HS-5 (cell line): ENCODE results near the gene ADRA2C.

ENCODE experiments used
- DNase-seq: peaks from one replicate; pipeline ENCODE4 v3.0.0-alpha.2; 2012; ENCODE audit warnings: low read depth

ADRA2C gene

DNA sequence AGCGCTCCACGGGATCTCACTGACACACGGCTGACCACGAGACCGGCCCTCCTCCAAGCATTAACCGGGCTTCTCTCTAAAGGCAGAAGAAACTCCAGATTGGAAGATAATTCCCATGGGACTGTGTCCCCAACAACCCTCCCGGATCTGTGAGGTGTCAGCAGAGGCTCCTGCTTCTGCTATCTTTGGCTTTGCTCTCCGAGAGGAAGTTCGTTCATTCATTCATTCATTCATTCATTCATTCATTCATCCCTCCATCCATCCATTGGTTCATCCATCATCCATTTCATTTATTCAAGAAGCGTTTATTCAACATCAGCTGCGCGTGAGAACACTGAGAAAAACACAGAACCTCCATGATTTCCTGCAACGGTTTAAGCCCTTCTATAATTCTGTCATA, 11.5 kb downstream of the ADRA2C start:
- DNase-seq: no peak

DNA sequence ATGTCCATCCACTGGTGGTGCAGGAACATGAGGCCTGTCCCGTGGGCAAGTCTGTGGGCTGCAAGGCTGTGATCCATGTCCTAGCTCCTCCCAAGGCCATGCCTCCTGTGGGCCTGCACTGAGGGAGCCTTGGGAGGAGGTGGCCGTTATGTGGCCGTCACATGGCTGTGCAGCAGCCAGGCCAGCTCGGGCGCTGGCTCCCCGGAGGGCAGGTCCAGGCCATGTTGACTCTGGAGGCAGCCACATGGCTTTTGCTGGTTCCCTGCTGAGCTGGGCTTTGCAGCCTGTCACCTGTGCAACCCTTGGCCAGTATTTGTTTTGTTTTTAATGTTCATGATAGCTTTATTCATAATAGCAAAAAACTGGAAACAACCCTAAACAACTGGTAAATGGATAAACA, 13.3 kb downstream of the ADRA2C start:
- no peak for DNase-seq

DNA sequence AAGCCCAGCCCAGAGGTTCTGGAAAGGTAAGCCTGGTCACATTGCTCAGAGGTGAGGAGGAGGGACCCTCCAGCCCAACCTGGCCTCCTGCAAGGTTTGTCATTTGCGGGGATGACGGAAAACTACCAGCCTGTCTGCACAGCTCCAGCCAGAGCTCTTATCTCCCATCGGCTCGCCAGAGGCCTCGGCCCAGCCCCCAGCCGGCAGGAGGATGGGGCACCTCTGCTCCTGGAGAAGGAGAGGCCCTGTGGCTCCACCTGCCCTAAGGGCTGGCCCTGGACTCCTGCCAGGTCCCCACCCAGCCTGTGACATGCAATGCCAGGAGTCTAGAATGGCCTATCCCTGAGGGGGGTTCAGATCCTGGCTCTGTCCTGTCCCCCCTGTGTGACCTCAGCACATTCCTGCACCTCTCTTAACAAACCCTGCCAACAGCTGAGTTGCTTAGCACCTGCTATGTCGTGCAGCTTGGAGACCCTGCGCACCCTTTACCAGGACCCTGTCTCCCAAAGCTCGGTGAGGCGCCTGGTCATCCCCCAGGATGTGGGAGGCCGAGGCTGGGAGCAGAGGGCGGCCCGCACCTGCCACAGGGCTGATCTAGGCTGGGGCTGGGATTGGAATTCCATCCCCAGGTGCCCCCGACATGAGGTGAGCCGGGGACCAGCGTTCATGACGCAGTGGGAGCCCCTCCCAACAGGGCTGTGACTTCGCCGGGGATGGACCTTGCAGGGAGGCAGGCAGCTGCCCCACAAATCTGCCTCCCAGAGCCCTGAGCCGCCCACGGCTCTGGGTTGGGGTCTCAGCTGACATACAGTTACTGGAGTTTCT, 14.4 kb downstream of the ADRA2C start:
- DNase-seq: no peak

DNA sequence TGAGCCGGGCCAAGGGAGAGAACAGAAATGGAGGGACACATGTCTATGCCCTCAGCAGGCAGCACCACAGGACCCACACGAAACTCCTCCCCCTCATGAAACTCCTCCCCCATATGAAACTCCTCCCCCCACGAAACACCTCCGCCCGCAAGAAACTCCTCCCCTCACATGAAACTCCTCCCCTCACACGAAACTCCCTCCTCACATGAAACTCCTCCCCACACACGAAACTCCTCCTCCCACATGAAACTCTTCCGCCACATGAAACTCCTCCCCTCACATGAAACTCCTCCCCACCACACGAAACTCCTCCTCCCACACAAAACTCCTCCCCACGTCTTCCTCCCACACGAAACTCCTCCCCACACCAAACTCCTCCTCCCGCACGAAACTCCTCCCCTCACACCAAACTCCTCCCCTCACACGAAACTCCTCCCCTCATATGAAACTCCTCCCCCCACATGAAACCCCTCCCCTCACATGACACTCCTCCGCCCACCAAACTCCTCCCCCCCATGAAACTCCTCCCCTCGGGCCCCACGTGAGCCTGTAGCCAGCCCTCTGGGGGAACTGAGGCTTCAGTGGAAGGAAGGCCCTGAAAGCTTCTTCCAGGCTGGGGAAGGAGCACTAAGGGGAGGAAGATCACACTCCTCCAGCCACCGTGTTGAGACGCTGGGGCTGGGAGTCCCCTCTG, 15.2 kb downstream of the ADRA2C start:
- no peak for DNase-seq

DNA sequence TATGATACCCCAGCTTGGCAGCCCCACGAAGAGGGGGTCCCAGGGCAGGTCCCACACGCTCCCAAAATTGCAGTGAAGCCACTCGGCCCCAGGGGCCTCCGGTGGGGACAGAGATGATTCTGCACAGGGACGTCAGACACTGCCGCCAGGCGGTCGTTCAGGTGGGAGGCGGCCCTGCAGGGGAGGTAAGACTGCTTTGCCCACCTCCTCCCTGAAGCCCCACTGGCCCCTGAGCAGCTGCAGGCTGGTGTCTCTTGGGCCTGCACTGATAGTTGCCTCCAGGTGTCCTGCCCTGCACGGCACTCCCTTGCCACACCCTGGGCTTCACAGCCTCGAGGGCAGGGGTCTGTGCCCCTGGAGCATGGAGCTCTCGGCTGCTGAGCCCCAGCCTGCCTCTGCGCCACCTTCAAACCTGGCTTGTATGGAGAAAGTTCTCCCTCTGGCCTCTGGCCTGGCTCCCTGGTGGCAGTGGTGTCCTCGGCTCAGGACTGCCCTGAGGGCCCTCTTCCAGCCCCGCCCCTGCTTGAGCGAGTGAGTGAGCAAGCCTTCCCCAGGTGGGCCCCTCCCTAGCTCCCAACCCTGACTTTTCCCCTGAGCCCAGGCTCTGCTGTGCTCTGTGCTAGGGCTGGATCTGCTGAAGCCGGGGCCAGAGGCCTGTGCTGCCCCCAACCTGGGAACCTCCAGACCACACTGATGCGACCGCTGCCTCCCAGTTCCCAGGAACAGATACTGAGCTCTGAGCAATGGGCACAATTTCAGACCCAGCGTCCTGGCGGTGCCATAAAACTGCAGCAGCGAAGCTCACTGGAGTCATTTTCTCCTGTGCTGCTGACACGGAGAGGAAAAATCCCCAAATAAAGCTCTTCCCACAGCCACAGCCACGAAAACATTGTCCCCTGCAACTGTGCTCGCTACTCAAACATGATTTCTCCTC, 16.1 kb downstream of the ADRA2C start:
- no peak for DNase-seq

DNA sequence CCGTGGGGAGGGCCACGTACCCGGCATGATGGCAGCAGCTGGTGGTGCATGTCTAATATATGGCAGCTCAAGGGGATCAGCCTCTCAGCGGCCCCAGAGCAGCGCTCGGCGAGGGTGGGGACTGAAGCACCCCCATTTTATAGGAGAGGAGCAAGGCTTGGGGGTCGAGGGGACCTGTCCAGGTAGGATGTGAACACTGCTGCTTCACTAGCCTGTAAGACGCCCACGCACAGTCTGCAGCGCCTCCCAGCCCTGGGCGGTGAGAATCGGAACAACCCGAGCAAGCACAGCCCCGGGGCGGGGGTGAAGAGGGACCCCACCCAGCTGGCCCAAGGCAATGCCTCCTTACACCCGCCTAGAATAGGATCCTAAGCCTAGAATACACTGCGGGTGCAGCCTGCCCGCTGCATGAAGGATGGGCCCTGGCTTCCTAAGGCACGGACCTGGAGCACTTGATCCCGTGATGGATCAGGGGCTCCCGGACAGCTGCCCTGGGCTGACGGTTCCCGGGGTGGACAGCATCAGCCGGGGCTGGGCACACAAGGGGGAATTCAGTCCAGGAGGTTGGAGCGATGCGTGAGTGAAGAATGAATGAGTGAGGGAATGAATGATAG, 17.6 kb downstream of the ADRA2C start:
- no peak for DNase-seq

DNA sequence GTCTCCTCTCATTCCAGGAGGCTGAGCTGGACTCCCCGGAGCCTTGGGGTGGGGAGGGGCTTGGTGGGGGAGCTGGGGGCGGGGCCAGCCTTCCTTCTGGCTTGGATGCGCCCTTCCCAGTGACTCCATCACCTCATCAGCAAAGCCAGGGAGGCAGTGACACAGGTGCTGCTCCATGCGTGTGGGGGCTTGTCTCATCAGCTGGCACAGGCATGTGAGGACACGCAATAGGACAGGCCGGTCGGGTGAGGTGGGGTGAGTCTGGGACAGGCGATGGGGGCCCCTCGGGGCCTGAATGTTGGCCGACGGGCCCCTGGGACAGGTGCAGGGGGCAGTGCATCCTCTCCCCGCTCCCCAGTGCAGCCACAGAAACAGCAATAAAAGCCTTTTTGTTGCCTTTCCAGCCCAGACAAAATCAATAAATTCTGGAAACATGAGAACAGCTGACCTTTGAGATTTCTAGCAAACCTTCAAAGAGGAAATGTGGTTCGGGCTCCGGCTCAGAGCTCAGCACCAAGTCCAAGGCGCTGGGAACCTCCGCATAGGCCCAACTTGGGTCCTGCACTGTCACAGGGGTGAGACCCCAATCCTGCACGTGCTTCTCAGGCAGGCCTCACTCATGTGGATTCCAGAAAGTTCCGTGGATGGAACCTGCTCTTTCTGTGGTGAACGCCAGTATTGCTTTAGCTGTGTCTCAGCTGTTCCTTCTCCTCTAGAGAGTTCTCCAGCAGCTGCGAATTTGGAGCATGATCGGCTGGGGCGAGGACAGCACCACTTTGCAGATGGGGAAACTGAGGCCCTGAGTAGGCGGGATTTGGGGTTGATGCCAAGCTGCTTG, 18.5 kb downstream of the ADRA2C start:
- no peak for DNase-seq

DNA sequence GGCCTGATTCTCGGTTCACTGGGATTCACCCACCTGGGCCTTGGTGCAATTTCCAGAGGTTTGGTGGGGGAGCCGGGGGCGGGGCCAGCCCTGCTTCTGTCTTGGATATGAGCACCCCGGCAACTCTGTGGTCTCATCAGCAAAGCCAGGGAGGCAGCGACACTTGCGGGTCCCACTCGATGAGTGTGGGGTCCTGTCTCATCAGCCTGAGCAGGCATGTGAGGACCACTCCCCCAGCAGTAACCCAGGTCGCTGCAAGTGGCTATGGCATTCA, 19.0 kb downstream of the ADRA2C start:
- DNase-seq: no peak

DNA sequence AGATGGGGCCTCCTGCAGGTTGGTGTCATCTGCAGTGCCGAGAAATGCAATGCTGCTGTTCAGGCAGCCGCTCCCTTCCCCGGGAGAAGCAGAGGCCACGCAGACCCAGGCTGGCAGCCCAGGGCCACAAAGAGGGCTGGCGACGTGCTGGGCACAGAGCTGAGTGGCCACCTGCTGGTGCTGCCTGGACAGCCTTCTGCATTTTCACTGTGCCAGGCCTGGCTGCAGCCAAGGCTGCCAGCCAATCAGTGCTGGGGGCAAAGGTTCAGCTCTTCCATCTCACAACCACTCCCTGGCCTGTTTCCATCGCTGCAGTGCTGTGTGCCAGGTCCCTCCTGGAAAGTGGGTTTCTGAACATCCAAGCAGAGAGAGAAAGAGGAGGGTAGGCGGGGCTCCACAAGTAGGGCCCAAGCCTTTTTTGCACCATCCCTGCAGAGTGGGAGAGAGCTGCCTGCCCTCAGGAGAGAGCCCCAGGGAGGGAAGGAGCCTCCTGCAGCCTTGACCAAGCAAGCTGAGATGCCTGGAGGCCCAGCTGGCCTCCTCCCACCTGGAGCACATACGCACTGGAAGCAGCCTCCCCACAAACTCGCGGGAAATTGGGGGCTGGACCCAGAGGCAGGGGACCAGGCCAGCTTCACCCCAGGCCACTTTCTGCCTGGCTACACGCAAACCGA, 20.1 kb downstream of the ADRA2C start:
- DNase-seq: no peak

DNA sequence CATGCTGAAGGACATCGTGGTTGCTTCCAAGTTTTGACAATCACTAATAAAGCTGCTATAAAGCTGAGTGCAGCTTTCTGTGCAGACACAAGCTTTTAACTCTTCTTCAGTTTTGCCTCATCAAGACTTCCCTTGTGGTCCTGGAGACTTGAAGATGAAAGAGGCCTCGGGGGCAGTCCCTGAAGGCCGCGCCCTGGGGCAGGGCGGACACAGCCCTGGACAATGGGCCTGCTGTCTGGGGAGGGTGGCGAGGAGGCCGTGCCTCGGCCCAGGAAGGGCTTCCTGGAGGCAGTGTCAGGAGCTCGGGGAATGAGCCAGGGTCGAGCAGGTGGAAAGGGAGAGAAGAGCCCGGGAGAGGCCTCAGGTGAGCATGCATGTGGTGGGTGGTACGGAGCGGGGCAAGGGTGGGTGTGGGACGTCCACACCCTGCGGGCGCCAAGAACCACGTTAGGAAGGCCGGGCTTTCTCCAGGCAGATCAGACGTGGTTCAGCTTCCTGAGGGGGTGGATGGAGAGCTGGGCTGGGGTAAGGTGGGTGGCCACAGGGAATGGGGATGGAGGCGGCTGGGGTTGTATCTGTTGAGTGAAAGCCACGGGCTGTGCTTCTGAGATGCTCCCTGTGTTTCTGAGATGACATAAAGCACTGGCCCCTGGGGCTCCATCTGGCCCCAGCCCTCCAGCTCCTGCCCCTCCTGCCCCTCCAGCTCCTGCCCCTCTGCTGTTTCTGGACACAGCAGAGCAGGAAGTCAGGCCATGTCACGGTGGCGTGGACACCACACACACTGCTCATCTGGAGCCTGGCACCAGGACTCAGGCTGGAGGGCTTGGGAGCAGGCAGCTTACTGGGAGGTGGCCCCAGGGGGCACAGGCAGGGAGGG, 21.5 kb downstream of the ADRA2C start:
- no peak for DNase-seq

DNA sequence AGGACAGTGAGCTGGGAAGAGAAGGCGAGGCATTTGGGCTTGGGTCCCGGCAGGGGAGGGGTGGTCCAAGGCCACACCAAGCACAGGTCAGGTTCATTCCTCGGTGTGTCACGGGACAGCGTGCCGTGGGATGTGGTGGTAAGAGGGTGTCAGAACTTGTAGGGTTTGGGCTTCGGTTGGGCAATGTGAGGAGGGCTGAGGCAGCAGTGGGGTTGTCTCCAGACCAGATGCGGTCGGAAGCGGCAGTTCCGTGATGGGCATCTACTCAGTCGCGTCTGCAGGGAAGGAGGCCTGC, 22.1 kb downstream of the ADRA2C start:
- no peak for DNase-seq

DNA sequence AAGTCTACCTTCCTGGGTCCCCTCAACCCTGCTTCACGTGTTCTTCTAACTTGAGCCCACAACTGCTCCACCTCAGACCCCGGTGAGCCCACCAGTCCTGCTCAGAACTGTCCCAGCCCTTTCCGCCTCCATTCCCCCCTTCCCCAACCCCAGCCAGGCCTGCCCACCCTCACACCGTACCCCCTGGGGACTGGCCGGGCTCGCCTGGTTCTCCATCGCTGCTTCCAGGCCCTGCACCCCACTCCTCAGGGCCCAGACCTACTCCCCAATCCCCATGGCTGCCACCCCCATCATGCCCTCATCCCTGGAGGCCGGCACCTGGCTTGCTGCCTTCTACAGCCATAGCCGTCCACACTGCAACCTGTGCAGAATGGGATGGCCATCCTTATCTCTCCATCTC, 23.4 kb downstream of the ADRA2C start:
- no peak for DNase-seq

DNA sequence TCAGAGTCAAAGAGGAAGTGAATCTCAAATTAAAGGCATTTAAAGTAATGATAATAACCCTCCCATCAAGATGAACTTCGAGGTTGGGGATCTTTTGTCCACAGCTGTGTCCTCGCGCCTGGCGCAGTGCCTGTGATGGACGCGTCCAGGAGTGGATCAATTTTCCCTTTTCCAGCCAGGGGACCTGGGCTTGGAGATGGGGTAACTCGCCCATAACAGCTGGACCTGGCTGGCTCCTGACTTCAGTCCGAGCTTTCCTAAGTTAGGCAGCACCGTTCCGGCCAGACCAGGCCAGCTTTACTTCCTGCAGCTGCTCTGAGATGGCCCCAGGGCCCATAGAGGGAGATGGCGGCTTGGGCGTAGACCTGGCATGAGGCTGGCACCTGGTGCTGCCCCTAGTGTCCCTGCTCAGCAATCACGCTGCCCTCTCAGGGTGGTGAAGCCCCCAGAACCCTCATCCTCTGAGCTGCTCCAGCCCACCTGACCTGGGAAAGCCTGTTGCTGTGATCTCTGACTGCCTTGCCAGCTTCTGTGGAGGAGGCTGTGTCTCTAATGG, 23.9 kb downstream of the ADRA2C start:
- no peak for DNase-seq

DNA sequence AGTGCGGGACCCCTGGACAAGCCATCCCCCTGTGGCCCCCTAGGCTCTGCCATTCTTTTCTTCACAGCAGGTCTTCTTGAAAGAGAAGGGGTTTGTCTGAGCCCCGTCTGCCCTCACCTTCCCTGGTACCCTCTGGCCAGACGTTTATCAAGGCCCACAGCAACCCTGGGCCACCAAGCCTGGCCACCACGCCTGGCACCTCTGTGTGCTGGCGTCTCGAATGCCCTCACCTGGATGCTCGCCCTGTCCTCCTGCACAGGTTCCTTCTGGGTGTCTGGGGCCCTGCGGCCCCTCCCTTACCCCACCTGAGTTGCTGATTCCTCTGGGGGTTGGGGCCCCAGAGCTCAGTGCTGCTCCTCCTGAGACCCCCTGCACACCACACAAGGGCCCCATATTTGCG, 25.1 kb downstream of the ADRA2C start:
- DNase-seq: no peak

DNA sequence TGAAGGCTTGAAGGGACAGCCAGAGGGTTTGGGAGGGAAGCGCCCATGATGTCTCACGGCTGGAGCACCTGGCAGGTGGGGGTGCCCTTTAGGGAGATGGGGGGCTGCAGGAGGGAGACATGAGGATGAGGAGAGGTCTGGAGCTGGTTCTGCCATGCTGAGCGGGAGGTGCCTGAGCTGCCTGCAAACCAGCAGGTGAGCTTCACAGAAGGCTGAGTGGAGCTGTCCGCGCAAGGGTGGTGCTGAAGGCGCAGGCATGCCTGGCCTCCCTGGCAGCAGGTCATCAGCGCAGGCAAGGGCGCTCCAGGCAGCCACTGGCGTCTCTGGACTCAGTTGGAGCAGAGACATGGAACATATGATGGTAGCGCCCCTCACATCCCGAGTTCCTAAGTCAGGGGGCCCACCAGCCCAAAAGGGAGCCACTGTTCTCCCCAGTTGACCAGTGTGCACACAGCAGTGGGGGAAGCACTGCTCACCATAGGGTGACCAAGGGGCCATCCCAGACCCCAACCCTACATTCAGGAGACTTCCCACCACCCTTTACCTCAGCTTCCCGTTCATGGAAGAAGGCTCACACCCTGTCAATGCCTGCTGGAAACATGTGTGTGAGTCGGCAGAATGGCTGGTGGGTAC, 25.8 kb downstream of the ADRA2C start:
- no peak for DNase-seq

DNA sequence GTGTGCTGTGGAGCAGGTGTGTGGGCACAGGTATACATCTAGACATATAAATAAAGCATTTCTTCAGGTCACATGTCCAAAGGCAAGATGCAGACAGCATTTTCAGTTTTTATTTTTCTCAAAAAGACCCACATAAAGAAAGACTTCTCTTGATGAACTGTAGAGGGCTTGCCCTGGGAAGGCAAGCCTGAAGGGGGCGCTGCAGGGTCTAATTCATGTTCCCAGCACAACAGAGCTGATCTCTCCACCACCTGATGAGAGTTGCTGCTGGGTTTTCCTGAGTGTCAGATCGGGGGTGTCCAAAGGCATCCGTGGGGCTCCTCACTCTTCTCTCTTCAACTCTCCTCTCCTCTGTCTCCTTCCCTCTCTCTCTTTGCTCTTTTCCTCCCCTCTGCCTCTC, 26.6 kb downstream of the ADRA2C start:
- DNase-seq: no peak

DNA sequence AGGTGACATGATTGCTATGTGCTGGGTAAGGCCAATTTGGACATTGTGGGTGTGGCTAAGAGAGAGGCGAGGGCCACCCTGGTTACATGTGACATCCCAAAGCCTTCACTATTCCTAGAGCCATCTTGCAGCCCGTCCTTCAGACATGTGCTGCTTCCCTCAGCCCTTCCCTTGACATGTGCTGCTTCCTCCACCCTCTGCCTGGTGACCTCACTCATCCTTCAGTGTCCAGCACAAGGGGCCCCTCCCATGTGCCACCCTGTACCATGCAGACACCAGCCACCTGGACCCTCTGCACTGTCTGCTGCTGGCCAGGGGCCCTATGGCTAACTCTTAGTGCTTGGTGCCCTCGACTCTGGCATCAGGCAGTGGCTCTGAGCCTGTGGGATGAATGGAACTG, 27.4 kb downstream of the ADRA2C start:
- no peak for DNase-seq

DNA sequence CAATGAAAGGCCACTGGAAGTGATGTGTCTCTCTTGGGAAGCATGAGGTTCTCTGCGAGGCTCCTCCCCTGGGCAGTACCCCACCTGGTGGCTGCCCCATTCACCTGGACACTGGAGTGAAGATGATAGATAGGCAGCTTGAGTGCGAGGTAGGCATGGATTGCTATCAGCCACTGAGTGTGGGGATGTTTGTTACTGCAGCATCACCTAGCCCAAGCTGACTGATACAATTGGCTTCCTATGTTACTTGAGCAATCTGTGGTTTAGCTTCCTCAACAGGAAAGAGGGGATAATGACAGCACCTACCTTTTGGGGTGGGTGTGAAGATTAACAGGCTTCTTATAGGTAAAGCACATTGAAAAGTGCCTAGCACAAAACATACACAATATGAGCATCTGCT, 30.8 kb downstream of the ADRA2C start:
- DNase-seq: no peak
